CD4-positive, alpha-beta T cell (primary cell): ENCODE measurements around the gene PID1. TPM values are rescaled to one million over a fixed set of nuclear protein-coding genes. Genes with fewer than 3 reads are reported as not detected.

Source experiments
- ATAC-seq: fragments of 200-7000 bp; cut with Tn5 transposase; one replicate; pipeline ENCODE4 v1.10.0; 2022; ENCODE audit warnings: mild to moderate bottlenecking; ENCODE audit not compliant: poor library complexity
- CTCF ChIA-PET: fragments of 350-600 bp; sonication (Branson Sonifier 250); formaldehyde crosslinking; loops from one replicate; lab custom pipeline; 2021; ENCODE audit warnings: antibody characterized with exemption, inconsistent platforms; lab: Charles Lee
- POLR2A ChIA-PET: fragments of 350-600 bp; sonication (Branson Sonifier 250); formaldehyde crosslinking; loops from one replicate; lab custom pipeline; 2021; ENCODE audit warnings: antibody characterized with exemption, inconsistent platforms; lab: Charles Lee
- DNase-seq, 14 experiments: peaks; one replicate each; pipeline ENCODE4 v3.0.0-alpha.2; 2013 to 2020; ENCODE audit warnings: mixed read lengths in 2 of 14
- H3K27ac ChIP-seq, 2 donors: one replicate each; pipeline versions ENCODE4 v1.5.1 to v1.7.0; 2013; ENCODE audit warnings: low read length in 2 of 2, low read depth in 1 of 2, mild to moderate bottlenecking in 1 of 2
- H3K27me3 ChIP-seq, 2 experiments: 1 replicate in 1 of 2; 2 replicates in 1 of 2; pipeline versions ENCODE4 v1.6.1 to v1.7.0; 2013; ENCODE audit warnings: low read length in 2 of 2, control low read depth in 1 of 2, mild to moderate bottlenecking in 1 of 2, moderate library complexity in 1 of 2; ENCODE audit not compliant: insufficient read depth in 2 of 2, control insufficient read depth in 1 of 2
- H3K36me3 ChIP-seq: one replicate; pipeline ENCODE4 v1.6.1; 2013; ENCODE audit warnings: low read length, control low read depth; ENCODE audit not compliant: insufficient read depth
- H3K4me1 ChIP-seq: one replicate; pipeline ENCODE4 v1.6.1; 2013; ENCODE audit warnings: low read length, control low read depth; ENCODE audit not compliant: insufficient read depth
- H3K4me3 ChIP-seq: one replicate; pipeline ENCODE4 v1.5.1; 2013; ENCODE audit warnings: mild to moderate bottlenecking, low read length, moderate library complexity
- H3K9me3 ChIP-seq, 2 experiments: 1 replicate in 1 of 2; 2 replicates in 1 of 2; pipeline versions ENCODE4 v1.6.1 to v1.7.0; 2013; ENCODE audit warnings: low read length in 2 of 2, mild to moderate bottlenecking in 2 of 2, control low read depth in 1 of 2, moderate library complexity in 1 of 2; ENCODE audit not compliant: control insufficient read depth in 1 of 2, insufficient read depth in 1 of 2
- H3K27ac Mint-ChIP-seq: one replicate; pipeline ENCODE4 v1.8.0; 2020; ENCODE audit warnings: mixed read lengths
- H3K27me3 Mint-ChIP-seq: one replicate; pipeline ENCODE4 v1.8.0; 2021; ENCODE audit warnings: mixed read lengths
- H3K36me3 Mint-ChIP-seq: one replicate; pipeline ENCODE4 v1.8.0; 2021; ENCODE audit warnings: low read depth, mixed read lengths
- H3K4me1 Mint-ChIP-seq: one replicate; pipeline ENCODE4 v1.8.0; 2021; ENCODE audit warnings: low read depth, mixed read lengths
- H3K4me3 Mint-ChIP-seq: one replicate; pipeline ENCODE4 v1.8.0; 2020; ENCODE audit warnings: mild to moderate bottlenecking, mixed read lengths
- H3K9me3 Mint-ChIP-seq: one replicate; pipeline ENCODE4 v1.8.0; 2020; ENCODE audit warnings: mixed read lengths
- intact Hi-C, 2 experiments: fragments of 100-400 bp; cut with DNase I in 1 of 2; cut with micrococcal nuclease in 1 of 2; formaldehyde crosslinking; loops; one replicate each; pipeline versions ENCODE4 v1.15.1 to v1.9.0; 2023 to 2025; cut with DNase I, micrococcal nuclease
- total RNA-seq, 174 experiments: library from RNA in 2 of 174; stranded (reverse) in 2 of 174; gene quantifications; one replicate each; pipeline ENCODE4 v1.2.3 and lab custom pipeline; 2021 to 2026
- TF ChIP-seq, protein P1 (sequence below): fragments of 200-600 bp; IDR thresholded peaks from one replicate; pipeline ENCODE4 v1.8.0; 2022; ENCODE audit warnings: antibody characterized with exemption, mild to moderate bottlenecking

The PID1 gene
- total RNA-seq, 2 experiments from 2014 or later: 0.38 to 0.53 TPM

DNA sequence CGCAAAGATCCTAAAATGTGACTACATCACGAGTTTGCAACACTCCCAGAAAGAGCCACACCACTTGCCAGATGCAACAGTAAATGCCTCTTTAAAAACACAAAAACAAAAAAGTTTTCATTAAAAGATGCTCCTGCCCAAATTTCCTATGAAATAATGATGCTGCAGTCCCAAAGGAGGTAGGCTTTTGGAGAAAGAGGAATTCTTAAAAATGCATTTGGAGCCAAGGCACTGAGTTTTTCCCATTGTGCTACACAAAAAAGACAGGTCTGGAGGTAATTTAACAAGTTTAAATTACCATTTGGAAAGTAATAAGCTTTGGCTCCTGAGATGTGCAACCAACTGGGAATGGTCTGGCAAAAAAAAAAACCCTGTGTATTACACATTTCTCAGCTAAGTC, 145.0 kb downstream of the PID1 start:
- H3K27ac ChIP-seq: no peak overlapping the region
- no peak for ATAC-seq
- no peaks in the 10 kb centered on the region for H3K27me3 ChIP-seq
- no peaks in the 10 kb centered on the region for H3K4me1 ChIP-seq
- Mint-ChIP-seq H3K27ac (no peak overlapping the region), H3K36me3 (no peaks in the 10 kb centered on the region), H3K4me3 (no peak overlapping the region), H3K9me3 (peaks cover 6% of the 10 kb centered on the region), H3K4me1 (no peaks in the 10 kb centered on the region), H3K27me3 (no peaks in the 10 kb centered on the region)
- H3K36me3 ChIP-seq: no peaks in the 10 kb centered on the region
- TF ChIP-seq, protein P1, sequence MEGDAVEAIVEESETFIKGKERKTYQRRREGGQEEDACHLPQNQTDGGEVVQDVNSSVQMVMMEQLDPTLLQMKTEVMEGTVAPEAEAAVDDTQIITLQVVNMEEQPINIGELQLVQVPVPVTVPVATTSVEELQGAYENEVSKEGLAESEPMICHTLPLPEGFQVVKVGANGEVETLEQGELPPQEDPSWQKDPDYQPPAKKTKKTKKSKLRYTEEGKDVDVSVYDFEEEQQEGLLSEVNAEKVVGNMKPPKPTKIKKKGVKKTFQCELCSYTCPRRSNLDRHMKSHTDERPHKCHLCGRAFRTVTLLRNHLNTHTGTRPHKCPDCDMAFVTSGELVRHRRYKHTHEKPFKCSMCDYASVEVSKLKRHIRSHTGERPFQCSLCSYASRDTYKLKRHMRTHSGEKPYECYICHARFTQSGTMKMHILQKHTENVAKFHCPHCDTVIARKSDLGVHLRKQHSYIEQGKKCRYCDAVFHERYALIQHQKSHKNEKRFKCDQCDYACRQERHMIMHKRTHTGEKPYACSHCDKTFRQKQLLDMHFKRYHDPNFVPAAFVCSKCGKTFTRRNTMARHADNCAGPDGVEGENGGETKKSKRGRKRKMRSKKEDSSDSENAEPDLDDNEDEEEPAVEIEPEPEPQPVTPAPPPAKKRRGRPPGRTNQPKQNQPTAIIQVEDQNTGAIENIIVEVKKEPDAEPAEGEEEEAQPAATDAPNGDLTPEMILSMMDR: no peak
- intact Hi-C loops: no loop called here
- DNase-seq: no peak
- peaks cover 0 to 6% of the 10 kb centered on the region in 2 experiments for H3K9me3 ChIP-seq
- ChIA-PET CTCF (no interaction called here), POLR2A (no interaction called here)
- no peak overlapping the region for H3K4me3 ChIP-seq

DNA sequence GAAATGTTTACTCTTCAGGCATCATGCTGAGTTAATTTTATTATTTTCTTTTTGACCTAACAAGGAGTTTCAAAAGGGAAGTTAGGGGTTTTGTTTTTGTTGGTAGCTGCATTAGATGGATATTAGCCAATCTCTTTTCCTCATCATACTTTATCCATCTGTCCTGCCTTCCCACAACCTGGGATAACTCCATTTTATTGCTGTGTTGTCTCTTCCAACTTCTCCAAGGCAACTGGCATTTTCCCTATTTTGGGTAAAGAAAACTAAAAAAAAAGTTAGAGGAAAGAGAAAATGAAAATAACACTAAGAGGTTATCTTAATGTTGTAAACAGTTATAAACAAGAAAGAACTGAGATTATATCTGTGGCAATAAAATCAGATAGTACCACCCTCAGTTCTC, 147.0 kb downstream of the PID1 start:
- Histone ChIP-seq H3K9me3 (no peaks in the 10 kb centered on the region), H3K4me3 (no peak overlapping the region), H3K4me1 (no peaks in the 10 kb centered on the region), H3K36me3 (no peaks in the 10 kb centered on the region), H3K27me3 (no peaks in the 10 kb centered on the region), H3K27ac (no peak overlapping the region)
- TF ChIP-seq, protein P1: no peak
- H3K36me3 Mint-ChIP-seq: no peaks in the 10 kb centered on the region
- peaks cover 6% of the 10 kb centered on the region for H3K9me3 Mint-ChIP-seq
- H3K4me3 Mint-ChIP-seq: no peak overlapping the region
- H3K4me1 Mint-ChIP-seq: no peaks in the 10 kb centered on the region
- CTCF ChIA-PET: interaction anchor here (0.6 kb wide), 1 partner anchor 10 kb away, joined by 3 read pairs; no protein-coding TSS in a partner anchor
- POLR2A ChIA-PET: no interaction called here
- no peaks in the 10 kb centered on the region for H3K27me3 Mint-ChIP-seq
- intact Hi-C loops: no loop called here
- ATAC-seq: no peak
- no peak for DNase-seq
- H3K27ac Mint-ChIP-seq: no peak overlapping the region

DNA sequence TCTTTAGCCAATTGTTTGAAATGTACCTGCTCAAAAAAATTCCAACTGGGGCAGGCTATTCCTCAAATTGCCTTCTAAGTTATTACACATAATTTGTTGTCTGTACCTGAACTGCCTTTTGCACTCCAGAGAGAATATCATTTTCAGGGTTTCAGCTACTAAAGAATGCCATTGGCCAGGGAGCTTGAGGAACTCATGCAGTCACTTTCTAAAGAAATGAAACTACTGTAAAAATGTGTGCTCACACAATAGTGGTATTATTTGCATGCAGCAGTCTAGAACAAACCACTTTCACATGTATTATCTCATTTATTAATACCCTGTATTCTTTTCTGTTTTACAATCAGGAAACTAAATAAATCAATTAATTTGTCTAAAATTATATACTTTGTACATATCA, 152.2 kb downstream of the PID1 start:
- Histone ChIP-seq H3K36me3 (no peaks in the 10 kb centered on the region), H3K9me3 (no peaks in the 10 kb centered on the region), H3K4me1 (no peaks in the 10 kb centered on the region), H3K27ac (no peak overlapping the region), H3K4me3 (no peak overlapping the region), H3K27me3 (no peaks in the 10 kb centered on the region)
- H3K4me3 Mint-ChIP-seq: no peak overlapping the region
- H3K27ac Mint-ChIP-seq: no peak overlapping the region
- TF ChIP-seq, protein P1: no peak
- H3K9me3 Mint-ChIP-seq: peaks cover 3% of the 10 kb centered on the region
- intact Hi-C loops: no loop called here
- H3K4me1 Mint-ChIP-seq: no peaks in the 10 kb centered on the region
- ChIA-PET POLR2A (no interaction called here), CTCF (no interaction called here)
- no peaks in the 10 kb centered on the region for H3K36me3 Mint-ChIP-seq
- ATAC-seq: no peak
- no peak for DNase-seq
- H3K27me3 Mint-ChIP-seq: no peaks in the 10 kb centered on the region
